ENCODE measurements around the gene GNG3.

DNA sequence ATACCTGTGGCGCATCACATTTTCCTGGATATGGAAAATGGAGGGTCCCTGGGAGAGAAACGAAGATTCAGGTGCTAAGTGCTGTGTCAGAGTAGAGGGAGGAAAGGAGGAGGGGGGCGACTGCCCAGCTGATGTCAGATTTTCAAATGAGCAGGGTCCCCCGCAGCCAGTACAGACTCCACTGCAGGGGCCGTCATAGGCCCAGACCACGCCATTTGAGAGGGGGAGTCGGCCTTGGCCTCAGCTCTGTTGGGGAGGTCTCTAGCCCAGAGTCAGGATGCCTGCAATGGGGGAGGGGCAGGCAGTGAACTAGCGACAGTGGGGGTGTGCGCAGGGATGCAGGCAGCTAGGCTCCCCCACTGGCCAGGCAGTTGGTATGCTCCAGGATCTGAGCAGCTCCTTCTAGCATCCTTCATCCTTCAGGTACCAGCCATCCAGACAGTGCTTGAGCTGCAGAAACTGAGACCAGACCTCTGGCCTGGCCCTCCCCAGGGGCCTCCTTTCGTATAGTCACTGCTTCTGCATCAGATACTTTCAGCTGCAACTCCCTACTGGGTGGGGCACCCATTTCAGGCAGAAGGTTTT lies at the start of gene GNG3, which contains the start of gene BSCL2:
- TF ChIP-seq, protein P1, sequence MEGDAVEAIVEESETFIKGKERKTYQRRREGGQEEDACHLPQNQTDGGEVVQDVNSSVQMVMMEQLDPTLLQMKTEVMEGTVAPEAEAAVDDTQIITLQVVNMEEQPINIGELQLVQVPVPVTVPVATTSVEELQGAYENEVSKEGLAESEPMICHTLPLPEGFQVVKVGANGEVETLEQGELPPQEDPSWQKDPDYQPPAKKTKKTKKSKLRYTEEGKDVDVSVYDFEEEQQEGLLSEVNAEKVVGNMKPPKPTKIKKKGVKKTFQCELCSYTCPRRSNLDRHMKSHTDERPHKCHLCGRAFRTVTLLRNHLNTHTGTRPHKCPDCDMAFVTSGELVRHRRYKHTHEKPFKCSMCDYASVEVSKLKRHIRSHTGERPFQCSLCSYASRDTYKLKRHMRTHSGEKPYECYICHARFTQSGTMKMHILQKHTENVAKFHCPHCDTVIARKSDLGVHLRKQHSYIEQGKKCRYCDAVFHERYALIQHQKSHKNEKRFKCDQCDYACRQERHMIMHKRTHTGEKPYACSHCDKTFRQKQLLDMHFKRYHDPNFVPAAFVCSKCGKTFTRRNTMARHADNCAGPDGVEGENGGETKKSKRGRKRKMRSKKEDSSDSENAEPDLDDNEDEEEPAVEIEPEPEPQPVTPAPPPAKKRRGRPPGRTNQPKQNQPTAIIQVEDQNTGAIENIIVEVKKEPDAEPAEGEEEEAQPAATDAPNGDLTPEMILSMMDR (IDR thresholded peaks at IDR 0.05): no peak
- no peak for TF ChIP-seq POLR2A (IDR thresholded peaks at IDR 0.05)
